HG03060 (cell line): ENCODE measurements around the gene ABCB10.
"Not testable (repeated sequence)": the region's sequence is repeated elsewhere in the genome, so short reads cannot be mapped to it uniquely, and the experiment has no call there.

Experiments
- ATAC-seq: cut with Tn5 transposase; IDR thresholded peaks from one replicate; pipeline ENCODE4 v1.9.1; 2021; ENCODE audit warnings: low read depth, moderate number of reproducible peaks; ENCODE audit not compliant: unreplicated experiment

Gene ABCB10

DNA sequence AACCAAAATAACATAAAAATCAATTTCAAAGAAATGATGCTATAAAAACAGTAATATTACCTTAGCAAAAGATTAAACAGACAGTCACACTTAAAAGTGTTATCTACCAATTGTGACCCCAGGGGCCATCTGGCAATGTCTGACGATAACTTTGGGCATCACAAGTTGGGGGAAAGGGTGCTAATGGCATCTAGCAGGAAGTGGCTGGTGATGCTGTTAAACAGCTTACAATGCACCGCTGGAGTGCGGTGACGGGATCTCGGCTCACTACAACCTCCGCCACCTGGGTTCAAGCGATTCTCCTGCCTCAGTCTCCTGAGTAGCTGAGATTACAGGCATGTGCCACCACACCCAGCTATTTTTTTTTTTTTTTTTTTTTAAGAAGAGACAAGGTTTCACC is 78.0 kb downstream of the ABCB10 start:
- ATAC-seq: no peak

DNA sequence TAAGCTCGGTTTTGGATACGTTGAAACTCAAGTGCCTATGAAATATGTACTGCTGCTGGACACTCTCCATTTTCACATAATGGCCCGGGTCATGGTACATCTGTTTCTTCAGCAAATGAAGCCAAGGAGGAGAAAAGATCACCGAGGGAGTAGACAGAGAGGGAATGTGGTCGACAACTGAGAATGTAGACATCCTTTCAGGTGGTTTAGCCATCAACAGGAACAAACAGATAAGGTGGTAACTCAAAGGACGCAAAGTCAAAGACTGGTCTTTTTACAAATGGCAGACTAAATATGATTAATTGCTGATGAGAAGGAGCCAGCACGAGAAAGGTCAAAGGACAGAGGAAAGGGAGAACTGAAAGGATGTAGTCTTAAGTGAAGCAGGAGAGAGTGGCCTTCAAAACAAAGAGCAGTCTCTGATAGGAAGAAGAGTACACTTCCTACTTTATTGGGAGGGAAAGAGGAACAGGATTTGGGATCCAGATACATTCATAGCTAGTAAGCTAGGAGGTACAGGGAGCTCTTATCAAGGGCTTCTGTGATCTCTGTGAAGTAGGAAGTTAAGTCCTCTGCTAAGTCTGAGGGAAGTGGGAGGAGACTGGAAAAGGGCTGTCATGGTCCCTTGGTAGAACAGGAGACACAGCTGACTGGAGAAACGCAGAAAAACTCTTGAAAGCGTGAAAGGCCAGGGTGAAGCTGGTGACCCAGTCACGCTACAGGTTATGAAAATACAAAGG is 78.7 kb downstream of the ABCB10 start:
- no peak for ATAC-seq

DNA sequence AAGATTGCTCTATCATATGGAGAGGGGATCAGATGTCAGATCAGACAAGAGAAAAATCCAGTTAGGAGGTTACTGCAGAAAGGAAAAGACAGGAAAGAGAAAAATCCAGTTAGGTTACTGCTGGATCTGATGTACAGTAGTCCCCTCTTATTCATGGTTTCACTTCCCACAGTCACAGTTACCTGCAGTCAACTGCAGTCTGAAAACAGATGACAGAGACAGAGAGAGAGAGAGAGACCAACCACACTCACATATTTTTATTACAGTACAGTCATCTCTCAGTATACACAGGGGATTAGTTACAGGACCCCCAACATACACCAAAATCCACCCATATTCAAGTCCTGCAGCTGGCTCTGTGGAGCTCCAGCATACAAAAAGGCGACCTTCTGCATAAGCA is 79.7 kb downstream of the ABCB10 start:
- ATAC-seq: no peak

DNA sequence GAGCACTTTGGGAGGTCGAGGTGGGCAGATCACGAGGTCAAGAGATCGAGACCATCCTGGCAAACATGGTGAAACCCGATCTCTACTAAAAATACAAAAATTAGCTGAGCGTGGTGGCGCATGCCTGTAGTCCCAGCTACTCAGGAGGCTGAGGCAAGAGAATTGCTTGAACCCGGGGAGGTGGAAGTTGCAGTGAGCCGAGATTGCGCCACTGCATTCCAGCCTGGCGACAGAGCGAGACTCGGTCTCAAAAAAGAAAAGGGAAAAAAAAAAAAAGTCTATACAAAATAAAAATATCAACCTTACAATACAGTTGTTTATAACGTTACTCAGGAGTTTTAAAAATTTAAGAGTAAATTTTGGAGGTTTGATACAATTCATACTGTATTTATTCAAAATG is 82.6 kb downstream of the ABCB10 start:
- ATAC-seq: not testable (repeated sequence)

DNA sequence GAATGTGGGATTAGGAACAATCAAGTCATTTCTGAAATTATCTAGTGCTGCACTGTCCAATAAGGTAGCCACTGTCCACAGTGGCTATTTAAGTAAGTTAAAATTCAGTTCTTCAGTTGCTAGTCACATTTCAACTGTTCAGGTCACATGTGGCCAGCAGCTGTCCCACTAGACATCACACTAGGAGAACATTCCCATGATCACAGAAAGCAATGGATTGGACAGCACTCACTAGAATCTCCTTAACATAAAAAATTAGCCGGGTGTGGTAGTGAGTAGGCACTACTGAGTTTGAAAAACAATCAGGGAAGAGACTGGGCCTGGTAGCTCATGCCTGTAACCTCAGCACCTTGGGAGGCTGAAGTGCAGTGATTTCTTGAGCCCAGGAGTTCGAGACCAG is 84.0 kb downstream of the ABCB10 start:
- ATAC-seq: no peak

DNA sequence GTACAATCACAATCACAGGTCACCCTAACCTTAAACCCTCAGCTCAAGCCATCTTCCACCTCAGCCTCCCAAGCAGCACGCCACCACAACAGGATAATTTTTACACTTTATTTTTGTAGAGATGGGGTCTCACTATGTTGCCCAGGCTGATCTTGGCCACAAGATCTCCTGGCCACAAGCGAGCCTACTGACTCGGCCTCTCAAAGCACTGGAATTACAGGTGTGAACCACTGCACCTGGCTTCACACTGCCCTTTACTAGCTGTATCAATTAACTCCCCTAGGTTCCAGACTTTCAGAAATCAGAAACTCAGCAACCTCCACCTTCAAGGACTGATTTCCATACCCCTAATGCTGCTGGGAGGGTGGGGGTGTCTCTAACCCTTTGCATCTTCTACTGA is 87.3 kb downstream of the ABCB10 start:
- ATAC-seq: no peak

DNA sequence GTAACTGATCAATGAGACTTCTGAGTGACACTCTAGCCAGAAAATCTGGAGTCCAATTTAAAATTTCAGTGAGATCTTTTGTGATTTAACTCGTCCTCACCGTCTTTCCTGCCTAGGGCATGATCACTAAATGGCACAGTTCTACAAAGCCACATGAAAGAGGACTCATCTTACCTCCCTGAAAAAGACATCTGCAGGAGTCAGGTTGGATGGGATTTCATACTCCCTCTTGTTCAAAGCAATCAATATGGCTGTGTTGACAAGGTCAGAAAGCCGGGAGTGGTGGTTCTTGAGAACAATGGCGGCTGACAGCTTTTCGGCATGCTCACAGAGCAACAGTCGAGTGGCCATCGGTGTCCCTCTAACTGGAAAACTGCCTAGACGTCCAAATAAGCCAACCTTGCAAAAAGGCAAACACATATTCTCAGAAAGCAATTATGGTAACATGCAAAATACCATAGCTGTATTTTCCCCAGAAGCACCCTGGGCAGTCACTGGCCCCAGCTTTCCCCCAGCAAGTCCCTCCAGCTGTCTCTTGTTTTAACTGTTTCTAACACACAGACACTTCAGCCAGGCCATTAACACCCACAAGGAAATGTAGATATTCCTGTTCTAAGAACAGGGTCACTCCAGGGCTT is 88.0 kb downstream of the ABCB10 start:
- no peak for ATAC-seq

DNA sequence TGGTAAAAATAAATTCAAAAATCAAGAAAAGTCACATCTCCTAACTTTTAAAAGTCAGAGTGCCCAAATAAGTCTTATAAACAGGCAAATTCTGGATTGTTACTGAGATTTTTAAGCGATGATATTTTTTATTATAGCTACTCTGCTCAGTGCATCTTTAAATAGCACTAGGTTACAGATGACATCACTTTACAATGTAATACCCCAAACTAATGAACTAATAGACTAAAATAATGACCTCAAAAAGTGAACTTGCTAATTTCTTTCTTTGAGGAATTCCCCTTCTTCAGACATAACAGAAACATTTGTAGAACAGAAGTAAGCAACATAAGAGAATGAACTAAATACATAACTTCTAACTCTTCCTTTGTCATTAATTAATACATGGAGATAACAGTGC is 91.6 kb downstream of the ABCB10 start:
- ATAC-seq: no peak
